ENCODE results near the gene TH.
"Not testable (repeated sequence)": the region's sequence is repeated elsewhere in the genome, so short reads cannot be mapped to it uniquely, and the experiment has no call there.

The TH gene

DNA sequence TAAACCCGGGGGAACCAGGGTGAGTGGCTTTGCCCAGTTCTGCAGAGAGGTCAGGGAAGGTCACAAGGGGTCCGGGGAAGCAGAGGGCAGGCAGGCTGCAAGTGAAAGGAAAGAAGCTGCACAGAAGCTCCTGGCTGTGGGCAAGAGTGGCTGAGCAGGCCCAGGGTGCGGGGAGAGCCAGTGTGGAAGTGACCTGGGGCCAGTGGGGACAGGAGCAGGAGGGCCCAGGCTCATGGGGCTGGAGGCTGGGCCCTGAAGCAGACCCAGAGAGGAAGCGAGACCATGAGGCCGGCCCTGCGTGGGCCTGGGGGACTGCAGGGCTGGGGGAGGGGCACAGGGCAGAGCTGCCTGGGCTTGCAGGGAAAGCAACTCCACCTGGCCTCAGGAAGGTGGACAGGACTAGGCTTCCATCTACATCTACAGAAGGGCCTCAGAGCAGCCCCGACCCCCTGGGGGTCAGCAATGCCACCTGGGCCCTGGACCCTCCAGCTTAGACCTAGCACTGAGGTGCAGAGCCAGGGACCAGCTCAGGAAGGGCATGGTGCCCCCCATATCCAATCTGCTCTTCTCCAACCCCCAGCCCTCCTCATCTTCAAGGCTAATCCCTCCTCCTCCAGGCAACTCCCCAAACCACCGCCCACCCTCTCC is 44.0 kb downstream of the TH start:
- TF ChIP-seq CTCF (IDR thresholded peaks at IDR 0.05; ENCODE audit: control insufficient read depth, extremely low read depth, insufficient read depth), result no peak
- H3K4me3 ChIP-seq (ENCODE audit: low read depth, low read length), result no peak overlapping the region
- DNase-seq (ENCODE audit: low read depth), result no peak

- no peak for DNase-seq (ENCODE audit: low read depth)
- no peak for TF ChIP-seq CTCF (IDR thresholded peaks at IDR 0.05; ENCODE audit: control insufficient read depth, extremely low read depth, insufficient read depth)
- H3K4me3 ChIP-seq (ENCODE audit: low read depth, low read length), result no peak overlapping the region
Measured at GRCh38 chr11:2126520-2127085, 45.0 kb downstream of the TH start.

DNA sequence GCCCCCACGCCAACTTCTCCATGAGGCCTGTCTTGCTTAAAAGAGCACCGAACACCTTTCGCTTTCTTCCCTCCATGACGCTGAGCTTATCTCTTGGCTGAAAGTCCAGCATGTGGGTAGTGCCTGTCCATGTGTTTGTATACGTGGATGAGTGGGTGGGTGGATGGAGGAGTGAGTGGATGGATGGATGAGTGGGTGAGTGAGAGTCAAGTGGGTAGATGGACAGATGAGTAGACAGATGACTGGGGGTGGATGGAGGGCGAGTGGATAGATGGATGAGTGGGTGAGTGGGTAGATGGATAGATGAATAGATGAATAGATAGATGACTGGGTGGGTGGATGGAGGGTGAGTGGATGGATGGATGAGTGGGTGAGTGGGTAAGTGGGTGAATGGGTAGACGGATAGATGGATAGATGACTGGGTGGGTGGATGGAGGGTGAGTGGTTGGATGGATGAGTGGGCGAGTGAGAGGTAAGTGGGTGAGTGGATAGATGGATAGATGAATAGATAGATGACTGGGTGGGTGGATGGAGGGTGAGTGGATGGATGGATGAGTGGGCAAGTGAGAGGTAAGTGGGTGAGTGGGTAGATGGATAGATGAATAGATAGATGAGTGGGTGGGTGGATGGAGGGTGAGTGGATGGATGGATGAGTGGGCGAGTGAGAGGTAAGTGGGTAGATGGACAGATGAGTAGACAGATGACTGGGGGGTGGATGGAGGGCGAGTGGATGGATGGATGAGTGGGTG is 46.7 kb downstream of the TH start:
- not testable (repeated sequence) for DNase-seq (ENCODE audit: low read depth); H3K4me3 ChIP-seq (ENCODE audit: low read depth, low read length)

DNA sequence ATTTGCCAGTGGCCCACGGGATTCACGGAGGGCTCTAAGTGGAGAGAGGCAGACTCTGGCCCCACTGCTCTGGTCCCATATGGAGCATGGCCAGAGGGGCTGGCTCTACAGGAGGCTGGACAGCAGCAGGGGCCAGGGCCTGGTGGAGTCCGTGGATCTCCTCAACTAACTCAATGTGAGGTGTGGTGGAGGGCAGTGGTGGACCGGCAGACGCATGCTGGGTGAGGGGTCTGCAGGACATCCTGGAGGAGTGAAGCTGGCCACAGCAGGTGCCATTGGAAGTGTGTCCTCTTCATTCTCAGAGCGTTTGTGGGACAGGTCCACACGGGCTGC is 48.0 kb downstream of the TH start:
- no peak for TF ChIP-seq CTCF (IDR thresholded peaks at IDR 0.05; ENCODE audit: control insufficient read depth, extremely low read depth, insufficient read depth)
- no peak overlapping the region for H3K4me3 ChIP-seq (ENCODE audit: low read depth, low read length)
- no peak for DNase-seq (ENCODE audit: low read depth)

DNA sequence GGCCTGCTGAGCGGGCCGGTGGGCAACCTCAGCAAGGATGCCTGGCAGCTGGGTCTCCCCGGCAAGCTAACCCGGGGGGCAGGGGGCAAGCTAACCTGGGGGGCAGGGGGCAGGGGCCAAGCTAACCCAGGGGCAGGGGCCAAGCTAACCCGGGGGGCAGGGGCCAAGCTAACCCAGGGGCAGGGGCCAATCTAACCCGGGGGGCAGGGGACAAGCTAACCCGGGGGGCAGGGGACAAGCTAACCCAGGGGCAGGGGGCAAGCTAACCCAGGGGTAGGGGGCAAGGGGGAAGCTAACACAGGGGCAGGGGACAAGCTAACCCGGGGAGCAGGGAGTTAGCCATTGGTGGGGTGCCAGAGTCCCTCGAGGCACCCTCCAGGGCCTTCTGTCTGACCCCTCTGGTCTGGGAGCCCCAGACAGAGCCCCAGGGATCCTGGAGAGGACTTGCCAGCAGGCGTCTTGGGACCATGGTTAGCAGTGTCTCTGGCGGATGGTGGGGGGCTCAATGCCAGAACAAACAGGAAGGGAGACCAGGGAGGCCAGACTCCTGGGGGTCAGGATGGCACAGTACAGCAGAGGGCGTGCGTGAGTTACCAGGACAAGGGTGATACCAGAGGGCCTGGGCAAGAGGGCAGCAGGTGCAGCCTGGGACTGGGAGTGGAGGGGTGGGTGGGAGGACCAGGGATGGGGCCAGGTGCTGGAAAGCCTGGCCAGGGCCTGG is 48.5 kb downstream of the TH start:
- no peak for TF ChIP-seq CTCF (IDR thresholded peaks at IDR 0.05; ENCODE audit: control insufficient read depth, extremely low read depth, insufficient read depth)
- no peak overlapping the region for H3K4me3 ChIP-seq (ENCODE audit: low read depth, low read length)

GRCh38 chr11:2122222-2122906 is 49.3 kb downstream of the TH start:
- TF ChIP-seq CTCF (IDR thresholded peaks at IDR 0.05; ENCODE audit: control insufficient read depth, extremely low read depth, insufficient read depth), result no peak
- H3K4me3 ChIP-seq (ENCODE audit: low read depth, low read length), result no peak overlapping the region
- no peak for DNase-seq (ENCODE audit: low read depth)

More for the DNA sequence above, 48.5 kb downstream of the TH start:
- DNase-seq (ENCODE audit: low read depth), result no peak

Data from LNCaP clone FGC (cell line).